Keratinocyte (primary cell): ENCODE data around the gene PCDHGA10.
"Not testable (repeated sequence)": the region's sequence is repeated elsewhere in the genome, so short reads cannot be mapped to it uniquely, and the experiment has no call there.

Source experiments
- EZH2 ChIP-seq: IDR thresholded peaks from one replicate; pipeline ENCODE4 v1.6.1; 2012; ENCODE audit warnings: inconsistent platforms, mild to moderate bottlenecking, low read length, moderate library complexity
- TF ChIP-seq, protein P1 (sequence below), 3 experiments: IDR thresholded peaks in 1 of 3; conservative IDR thresholded peaks in 1 of 3; optimal IDR thresholded peaks in 1 of 3; 2 replicates in 2 of 3; 3 replicates in 1 of 3; pipeline versions ENCODE3 to v1.5.1; 2011; ENCODE audit warnings: low read length in 3 of 3, mild to moderate bottlenecking in 3 of 3, moderate library complexity in 2 of 3, control low read depth in 1 of 3, inconsistent platforms in 1 of 3; ENCODE audit not compliant: insufficient read depth in 2 of 3; ENCODE audit errors: extremely low read depth in 1 of 3

DNA sequence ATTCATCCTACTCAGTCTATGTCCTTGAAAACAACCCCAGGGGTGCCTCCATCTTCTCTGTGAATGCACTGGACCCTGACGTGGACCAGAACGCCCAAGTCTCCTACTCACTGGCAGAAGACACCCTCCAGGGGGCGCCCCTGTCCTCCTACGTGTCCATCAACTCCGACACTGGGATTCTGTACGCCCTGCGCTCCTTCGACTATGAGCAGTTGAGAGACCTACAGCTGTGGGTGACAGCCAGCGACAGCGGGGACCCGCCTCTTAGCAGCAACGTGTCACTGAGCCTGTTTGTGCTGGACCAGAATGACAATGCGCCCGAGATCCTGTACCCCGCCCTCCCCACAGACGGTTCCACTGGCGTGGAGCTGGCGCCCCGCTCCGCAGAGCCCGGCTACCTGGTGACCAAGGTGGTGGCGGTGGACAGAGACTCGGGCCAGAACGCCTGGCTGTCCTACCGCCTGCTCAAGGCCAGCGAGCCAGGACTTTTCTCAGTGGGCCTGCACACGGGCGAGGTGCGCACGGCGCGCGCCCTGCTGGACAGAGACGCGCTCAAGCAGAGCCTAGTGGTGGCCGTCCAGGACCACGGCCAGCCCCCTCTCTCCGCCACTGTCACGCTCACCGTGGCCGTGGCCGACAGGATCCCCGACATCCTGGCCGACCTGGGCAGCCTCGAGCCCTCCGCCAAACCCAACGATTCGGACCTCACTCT, 37.2 kb upstream of the PCDHGA10 start:
- TF ChIP-seq, protein P1, sequence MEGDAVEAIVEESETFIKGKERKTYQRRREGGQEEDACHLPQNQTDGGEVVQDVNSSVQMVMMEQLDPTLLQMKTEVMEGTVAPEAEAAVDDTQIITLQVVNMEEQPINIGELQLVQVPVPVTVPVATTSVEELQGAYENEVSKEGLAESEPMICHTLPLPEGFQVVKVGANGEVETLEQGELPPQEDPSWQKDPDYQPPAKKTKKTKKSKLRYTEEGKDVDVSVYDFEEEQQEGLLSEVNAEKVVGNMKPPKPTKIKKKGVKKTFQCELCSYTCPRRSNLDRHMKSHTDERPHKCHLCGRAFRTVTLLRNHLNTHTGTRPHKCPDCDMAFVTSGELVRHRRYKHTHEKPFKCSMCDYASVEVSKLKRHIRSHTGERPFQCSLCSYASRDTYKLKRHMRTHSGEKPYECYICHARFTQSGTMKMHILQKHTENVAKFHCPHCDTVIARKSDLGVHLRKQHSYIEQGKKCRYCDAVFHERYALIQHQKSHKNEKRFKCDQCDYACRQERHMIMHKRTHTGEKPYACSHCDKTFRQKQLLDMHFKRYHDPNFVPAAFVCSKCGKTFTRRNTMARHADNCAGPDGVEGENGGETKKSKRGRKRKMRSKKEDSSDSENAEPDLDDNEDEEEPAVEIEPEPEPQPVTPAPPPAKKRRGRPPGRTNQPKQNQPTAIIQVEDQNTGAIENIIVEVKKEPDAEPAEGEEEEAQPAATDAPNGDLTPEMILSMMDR (optimal IDR thresholded peaks at IDR 0.05 in 1 of 3, IDR thresholded peaks at IDR 0.05 in 1 of 3, conservative IDR thresholded peaks at IDR 0.05 in 1 of 3; ENCODE audit: extremely low read depth in 1 of 3, insufficient read depth in 2 of 3, low read length in 3 of 3), result not testable (repeated sequence)
- TF ChIP-seq EZH2, result not testable (repeated sequence)
